Endodermal cell (in vitro differentiated cells): ENCODE measurements around the gene CST9. TPM values are rescaled to one million over a fixed set of nuclear protein-coding genes. Genes with fewer than 3 reads are reported as not detected.
A peak's percentile ranks its signal among the peaks of the same experiment; 100 is the strongest.

Source experiments
- DNase-seq: peaks from one replicate; pipeline ENCODE4 v3.0.0-alpha.2; 2017
- H3K27ac ChIP-seq: 2 replicates; pipeline ENCODE4 v1.5.1; 2013; ENCODE audit warnings: mild to moderate bottlenecking, low read depth, low read length, moderate library complexity
- H3K27me3 ChIP-seq: 2 replicates; pipeline ENCODE4 v1.6.1; 2013; ENCODE audit warnings: mild to moderate bottlenecking, low read length, moderate library complexity; ENCODE audit not compliant: insufficient read depth, control insufficient read depth, poor library complexity, severe bottlenecking
- H3K36me3 ChIP-seq: 2 replicates; pipeline ENCODE4 v1.7.0; 2013; ENCODE audit warnings: mild to moderate bottlenecking, low read length, moderate library complexity; ENCODE audit not compliant: control insufficient read depth, insufficient read depth
- H3K4me1 ChIP-seq: one replicate; pipeline ENCODE4 v1.7.0; 2013; ENCODE audit warnings: low read length; ENCODE audit not compliant: control insufficient read depth, insufficient read depth
- H3K4me3 ChIP-seq: 2 replicates; pipeline ENCODE4 v1.5.1; 2013; ENCODE audit warnings: mild to moderate bottlenecking, low read length, moderate library complexity
- H3K9ac ChIP-seq: 2 replicates; pipeline ENCODE4 v1.6.1; 2013; ENCODE audit warnings: mild to moderate bottlenecking, low read length, moderate library complexity; ENCODE audit not compliant: poor library complexity, severe bottlenecking; ENCODE audit errors: extremely low read depth
- H3K9me3 ChIP-seq: 2 replicates; pipeline ENCODE4 v1.6.1; 2013; ENCODE audit warnings: mild to moderate bottlenecking, low read length, moderate library complexity; ENCODE audit not compliant: control insufficient read depth
- H3K27ac Mint-ChIP-seq: 2 replicates; pipeline ENCODE4 v1.8.0; 2020; ENCODE audit warnings: mixed read lengths
- H3K27me3 Mint-ChIP-seq: 2 replicates; pipeline ENCODE4 v1.8.0; 2021; ENCODE audit warnings: mild to moderate bottlenecking, mixed read lengths; ENCODE audit not compliant: insufficient read depth
- H3K36me3 Mint-ChIP-seq: 2 replicates; pipeline ENCODE4 v1.8.0; 2020; ENCODE audit warnings: low read depth, mixed read lengths
- H3K4me1 Mint-ChIP-seq: 2 replicates; pipeline ENCODE4 v1.8.0; 2020; ENCODE audit warnings: mixed read lengths
- H3K4me3 Mint-ChIP-seq: 2 replicates; pipeline ENCODE4 v1.8.0; 2020; ENCODE audit warnings: mild to moderate bottlenecking, moderate library complexity, mixed read lengths
- H3K9me3 Mint-ChIP-seq: 2 replicates; pipeline ENCODE4 v1.8.0; 2020; ENCODE audit warnings: mild to moderate bottlenecking, mixed read lengths
- WGBS, 2 experiments: methylation state at CpG; one replicate each; pipeline versions ENCODE4 v1.1.5 to v1.1.7; 2013; ENCODE audit warnings: missing lambda C conversion rate in 2 of 2, mixed read lengths in 1 of 2; ENCODE audit not compliant: insufficient coverage in 1 of 2, insufficient read length in 1 of 2; 5-methylcytosine and 5-hydroxymethylcytosine counted together
- total RNA-seq, 2 donors: library from RNA; stranded (reverse); fragmentation: NEBNext Ultra II Directional in 1 of 2; extraction: Animal tissue kit (Norgen Biotek cat#: 25700) in 1 of 2; gene quantifications; 2 replicates in 1 of 2; 3 replicates in 1 of 2; pipeline ENCODE4 v1.2.1, GENCODE V29; 2021
- TF ChIP-seq, protein P1 (sequence below): fragments of 200-600 bp; sonication (generic); conservative IDR thresholded peaks from 2 replicates; pipeline ENCODE4 v1.5.0; 2021; ENCODE audit warnings: antibody characterized with exemption, mild to moderate bottlenecking

The CST9 gene
- total RNA-seq, 2 donors from 2014 or later = not detected

DNA sequence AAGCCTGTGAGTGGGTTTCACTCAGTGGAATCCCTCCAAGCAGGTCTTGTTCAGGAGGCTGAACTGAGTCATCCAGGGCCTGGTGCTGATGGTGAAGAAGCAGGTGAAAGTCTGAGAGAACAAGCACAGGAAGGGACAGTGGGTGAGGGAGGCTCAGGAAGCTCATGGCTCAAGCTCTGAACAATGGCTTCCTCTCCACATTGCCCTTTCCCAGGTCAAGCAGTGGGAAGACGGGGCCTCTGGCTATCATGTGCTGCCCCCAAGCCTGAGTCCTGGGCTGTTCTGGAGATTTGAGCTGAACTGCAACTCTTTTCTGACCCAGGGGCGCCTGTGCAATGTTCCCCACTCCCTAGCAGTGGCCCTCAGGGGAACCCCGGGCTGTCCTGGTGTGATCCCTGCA is 40.8 kb downstream of the CST9 start:
- Mint-ChIP-seq H3K9me3 (peaks cover 29% of the 10 kb centered on the region), H3K27me3 (peaks cover 6% of the 10 kb centered on the region), H3K27ac (no peak overlapping the region), H3K36me3 (no peaks in the 10 kb centered on the region), H3K4me1 (peaks cover 11% of the 10 kb centered on the region), H3K4me3 (no peak overlapping the region)
- H3K36me3 ChIP-seq = no peaks in the 10 kb centered on the region
- H3K27me3 ChIP-seq = no peaks in the 10 kb centered on the region
- TF ChIP-seq, protein P1, sequence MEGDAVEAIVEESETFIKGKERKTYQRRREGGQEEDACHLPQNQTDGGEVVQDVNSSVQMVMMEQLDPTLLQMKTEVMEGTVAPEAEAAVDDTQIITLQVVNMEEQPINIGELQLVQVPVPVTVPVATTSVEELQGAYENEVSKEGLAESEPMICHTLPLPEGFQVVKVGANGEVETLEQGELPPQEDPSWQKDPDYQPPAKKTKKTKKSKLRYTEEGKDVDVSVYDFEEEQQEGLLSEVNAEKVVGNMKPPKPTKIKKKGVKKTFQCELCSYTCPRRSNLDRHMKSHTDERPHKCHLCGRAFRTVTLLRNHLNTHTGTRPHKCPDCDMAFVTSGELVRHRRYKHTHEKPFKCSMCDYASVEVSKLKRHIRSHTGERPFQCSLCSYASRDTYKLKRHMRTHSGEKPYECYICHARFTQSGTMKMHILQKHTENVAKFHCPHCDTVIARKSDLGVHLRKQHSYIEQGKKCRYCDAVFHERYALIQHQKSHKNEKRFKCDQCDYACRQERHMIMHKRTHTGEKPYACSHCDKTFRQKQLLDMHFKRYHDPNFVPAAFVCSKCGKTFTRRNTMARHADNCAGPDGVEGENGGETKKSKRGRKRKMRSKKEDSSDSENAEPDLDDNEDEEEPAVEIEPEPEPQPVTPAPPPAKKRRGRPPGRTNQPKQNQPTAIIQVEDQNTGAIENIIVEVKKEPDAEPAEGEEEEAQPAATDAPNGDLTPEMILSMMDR = no peak
- H3K4me3 ChIP-seq = no peak overlapping the region
- peaks cover 6% of the 10 kb centered on the region for H3K4me1 ChIP-seq
- no peak overlapping the region for H3K27ac ChIP-seq
- DNase-seq = peak; percentile 27
- H3K9ac ChIP-seq = no peak overlapping the region
- WGBS, 2 experiments = 85 to 100% methylated on average over 2 to 3 of the region's 3 CpGs
- H3K9me3 ChIP-seq = peaks cover 28% of the 10 kb centered on the region

DNA sequence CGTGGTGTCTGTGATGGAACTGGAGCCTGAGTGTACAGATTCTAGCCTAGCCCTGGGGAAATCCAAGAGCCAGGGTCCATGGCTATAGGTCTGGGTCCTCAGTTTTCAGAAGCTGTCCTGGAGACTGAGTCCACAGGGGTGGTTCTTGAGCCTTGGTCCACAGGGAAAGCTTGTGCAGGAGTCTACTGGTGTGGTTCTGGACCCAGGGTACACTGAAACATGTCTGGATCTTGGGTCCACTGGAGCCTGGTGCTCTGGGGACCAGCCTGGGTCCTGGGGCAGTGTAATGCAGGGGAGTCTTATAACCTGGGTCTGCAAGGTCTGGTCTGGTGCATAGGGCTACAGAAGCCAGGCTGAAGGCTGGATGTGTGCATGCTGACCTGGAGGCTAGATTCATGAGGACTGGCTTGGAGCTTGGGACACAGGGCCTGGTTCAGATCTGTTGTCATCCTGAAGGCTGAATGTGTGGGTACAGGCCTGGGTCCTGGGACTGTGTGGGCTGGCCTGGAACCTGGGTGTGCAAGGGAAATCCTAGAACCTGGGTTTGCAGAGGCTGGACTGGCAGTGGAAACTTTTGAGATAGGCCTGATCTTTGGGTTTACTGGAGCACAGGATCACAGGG is 42.9 kb downstream of the CST9 start:
- no peak overlapping the region for H3K4me3 ChIP-seq
- DNase-seq = peak; percentile 18
- H3K27me3 Mint-ChIP-seq = peaks cover 6% of the 10 kb centered on the region
- no peaks in the 10 kb centered on the region for H3K4me1 Mint-ChIP-seq
- no peak overlapping the region for H3K9ac ChIP-seq
- 60 to 90% methylated on average over 1 of the region's 1 CpG for WGBS, 2 experiments
- peaks cover 30% of the 10 kb centered on the region for H3K9me3 ChIP-seq
- H3K9me3 Mint-ChIP-seq = peaks cover 41% of the 10 kb centered on the region
- H3K4me1 ChIP-seq = no peaks in the 10 kb centered on the region
- H3K4me3 Mint-ChIP-seq = no peak overlapping the region
- no peaks in the 10 kb centered on the region for H3K36me3 ChIP-seq
- TF ChIP-seq, protein P1 = no peak
- H3K27me3 ChIP-seq = no peaks in the 10 kb centered on the region
- H3K36me3 Mint-ChIP-seq = no peaks in the 10 kb centered on the region
- H3K27ac ChIP-seq = no peak overlapping the region
- no peak overlapping the region for H3K27ac Mint-ChIP-seq

DNA sequence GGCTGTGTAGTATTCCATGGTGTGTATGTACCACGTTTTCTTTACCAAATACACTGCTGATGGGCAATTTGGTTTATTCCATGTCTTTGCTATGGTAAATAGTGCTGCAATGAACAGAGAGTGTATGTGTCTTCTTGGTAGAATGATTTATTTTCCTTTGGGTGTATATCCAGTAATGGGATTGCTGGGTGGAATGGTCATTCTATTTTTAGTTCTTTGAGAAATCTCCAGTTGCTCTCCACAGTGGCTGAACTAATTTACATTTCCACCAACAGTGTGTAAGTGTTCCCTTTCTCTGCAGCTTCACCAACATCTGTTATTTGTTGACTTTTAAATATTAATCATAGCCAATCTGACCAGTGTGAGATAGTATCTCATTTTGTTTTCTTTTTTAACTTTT is 51.3 kb downstream of the CST9 start:
- H3K9me3 ChIP-seq = peaks cover 3% of the 10 kb centered on the region
- peaks cover under 1% of the 10 kb centered on the region for H3K27me3 Mint-ChIP-seq
- peaks cover 19% of the 10 kb centered on the region for H3K9me3 Mint-ChIP-seq
- no peak overlapping the region for H3K27ac ChIP-seq
- TF ChIP-seq, protein P1 = no peak
- H3K4me3 Mint-ChIP-seq = no peak overlapping the region
- H3K4me3 ChIP-seq = no peak overlapping the region
- H3K4me1 ChIP-seq = no peaks in the 10 kb centered on the region
- DNase-seq = no peak
- no peak overlapping the region for H3K9ac ChIP-seq
- no peaks in the 10 kb centered on the region for H3K36me3 ChIP-seq
- no peaks in the 10 kb centered on the region for H3K27me3 ChIP-seq
- H3K36me3 Mint-ChIP-seq = no peaks in the 10 kb centered on the region
- 83 to 93% methylated on average over 1 of the region's 1 CpG for WGBS, 2 experiments
- no peak overlapping the region for H3K27ac Mint-ChIP-seq
- no peaks in the 10 kb centered on the region for H3K4me1 Mint-ChIP-seq

Other genes starting within 250 kb of the CST9 start
- 10 to 100 TPM; 12.2 to 15.5 TPM for gene GZF1, start 243.7 kb downstream of the CST9 start, total RNA-seq
- 10 to 100 TPM; 15.7 to 16.5 TPM for gene NAPB, start 184.4 kb downstream of the CST9 start, total RNA-seq
- not detected for gene CSTL1, start 166.2 kb downstream of the CST9 start, total RNA-seq
- gene CST11, start 153.0 kb downstream of the CST9 start, total RNA-seq = under 1 TPM in 1 of 2 donors, not detected in 1; 0.69 TPM
- not detected for gene CST8, start 114.8 kb downstream of the CST9 start, total RNA-seq
- gene CST9L, start 37.4 kb downstream of the CST9 start, total RNA-seq = not detected
- gene CST3, start 32.0 kb upstream of the CST9 start, total RNA-seq = 100 to 1,000 TPM; 131 to 177 TPM
- 1 to 10 TPM; 2.0 to 2.3 TPM for gene CST4, start 83.1 kb upstream of the CST9 start, total RNA-seq
- 1,000 to 10,000 TPM in 1 of 2 donors, 100 to 1,000 TPM in 1; 123 to 1,051 TPM for gene CST1, start 145.0 kb upstream of the CST9 start, total RNA-seq
- gene CST2, start 220.8 kb upstream of the CST9 start, total RNA-seq = under 1 TPM in 1 of 2 donors, not detected in 1; 0.62 TPM